GM20431 (cell line): ENCODE measurements around the gene VWF.
"Not testable (repeated sequence)": the region's sequence is repeated elsewhere in the genome, so short reads cannot be mapped to it uniquely, and the experiment has no call there.

Source experiments
- in situ Hi-C: fragments of 300-500 bp; cut with MseI, MboI; formaldehyde crosslinking; loops from one replicate; pipeline ENCODE4 v1.15.0; 2020; ENCODE audit warnings: low sequenced_read_pairs; ENCODE audit not compliant: unreplicated experiment

VWF gene

GRCh38 chr12:6018265-6018664 lies 106.2 kb downstream of the VWF start:
- in situ Hi-C loops: no loop called here

- in situ Hi-C loops: no loop called here
These were observed 107.7 kb downstream of the VWF start for GRCh38 chr12:6016756-6017155.

DNA sequence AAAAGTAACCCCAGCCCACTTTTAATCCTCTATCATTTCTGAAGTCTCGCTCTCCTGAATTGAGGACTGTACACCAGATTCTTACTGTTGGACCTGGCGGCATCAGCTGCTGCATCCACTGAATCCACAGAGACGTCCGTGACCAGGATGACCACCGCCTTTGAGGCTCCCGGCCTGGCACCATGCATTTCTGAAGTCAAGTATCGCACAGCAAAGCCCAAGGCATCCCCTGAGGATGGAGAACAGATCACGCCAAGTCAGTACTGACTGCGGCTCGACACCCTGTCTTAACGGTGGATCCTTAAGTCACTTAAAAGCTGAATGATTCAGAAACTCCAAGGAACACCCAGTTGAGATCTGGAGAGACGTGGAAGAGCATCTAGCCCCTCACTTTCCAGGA lies 108.5 kb downstream of the VWF start:
- in situ Hi-C loops: not testable (repeated sequence)

- in situ Hi-C loops: not testable (repeated sequence)
These were observed 109.2 kb downstream of the VWF start for GRCh38 chr12:6015271-6015670.

GRCh38 chr12:6010631-6011350 lies 113.7 kb downstream of the VWF start:
- in situ Hi-C loops: not testable (repeated sequence)

DNA sequence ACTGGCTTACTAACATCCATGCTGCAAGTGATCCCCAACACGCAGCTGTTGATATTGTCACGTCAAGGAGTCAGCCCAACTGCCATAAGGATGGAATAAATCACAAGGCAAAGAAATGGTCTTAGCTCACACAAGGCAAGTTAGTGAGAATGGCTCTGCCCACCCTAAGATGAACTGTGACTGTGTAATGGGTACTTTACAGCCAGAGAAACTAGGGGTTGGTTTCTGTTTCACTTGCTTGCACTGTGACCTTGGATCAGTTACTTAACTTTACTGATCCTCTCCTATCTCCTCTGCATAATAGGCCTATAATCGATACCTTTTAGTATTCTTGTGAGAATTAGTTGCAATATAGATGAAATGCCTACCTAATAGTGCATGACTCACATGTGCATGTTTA lies 127.2 kb downstream of the VWF start:
- in situ Hi-C loops: no loop called here

DNA sequence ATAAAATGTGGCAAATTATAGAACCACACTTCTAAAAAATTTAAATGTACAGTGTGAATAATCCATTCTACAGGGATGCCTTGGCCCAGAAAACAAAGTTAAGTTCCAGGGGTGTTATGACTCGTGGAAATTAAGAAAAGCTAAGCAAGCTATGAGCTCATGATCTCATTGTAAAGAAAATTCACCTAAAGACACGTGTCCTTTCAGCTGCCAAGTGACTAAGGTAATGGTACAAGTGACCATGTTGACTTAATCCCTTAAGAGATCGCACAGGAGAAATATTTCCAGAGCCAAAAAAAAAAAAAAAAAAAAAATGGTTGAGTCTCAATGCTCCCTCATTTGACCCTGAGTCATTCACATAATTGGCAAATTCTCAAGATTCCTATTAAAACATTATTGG lies 128.0 kb downstream of the VWF start:
- in situ Hi-C loops: no loop called here

- in situ Hi-C loops: loop anchor here (10.0 kb wide), 1 partner anchor 55 kb away; no protein-coding TSS in a partner anchor
These were observed 134.8 kb downstream of the VWF start for GRCh38 chr12:5989621-5990020.

DNA sequence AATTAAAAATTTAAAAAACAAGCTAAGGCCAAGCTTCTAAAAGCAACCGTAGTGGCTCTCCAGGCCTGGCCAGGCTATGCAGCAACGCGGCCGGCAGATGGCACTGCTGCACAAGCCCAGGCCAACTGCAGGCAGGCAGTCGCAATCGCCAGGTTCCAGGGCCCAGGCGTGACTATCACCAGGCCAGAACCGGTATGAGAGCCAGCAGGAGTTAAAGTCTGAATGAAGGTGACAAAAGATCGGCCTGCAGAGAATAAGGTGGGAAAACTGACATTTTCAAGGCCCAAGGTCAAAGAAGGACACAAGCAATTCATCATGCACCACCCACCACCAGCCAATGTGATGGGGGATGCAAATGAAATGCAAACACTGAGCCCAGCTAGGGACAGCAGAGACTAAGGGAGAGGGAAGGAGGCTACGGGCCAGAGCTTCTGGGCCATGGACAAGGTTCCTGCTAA lies 135.8 kb downstream of the VWF start:
- in situ Hi-C loops: loop anchor here (10.0 kb wide), 1 partner anchor 56 kb away; no protein-coding TSS in a partner anchor

- in situ Hi-C loops: loop anchor here (10.0 kb wide), 1 partner anchor 57 kb away; no protein-coding TSS in a partner anchor
These were observed 136.4 kb downstream of the VWF start for GRCh38 chr12:5988088-5988487.

DNA sequence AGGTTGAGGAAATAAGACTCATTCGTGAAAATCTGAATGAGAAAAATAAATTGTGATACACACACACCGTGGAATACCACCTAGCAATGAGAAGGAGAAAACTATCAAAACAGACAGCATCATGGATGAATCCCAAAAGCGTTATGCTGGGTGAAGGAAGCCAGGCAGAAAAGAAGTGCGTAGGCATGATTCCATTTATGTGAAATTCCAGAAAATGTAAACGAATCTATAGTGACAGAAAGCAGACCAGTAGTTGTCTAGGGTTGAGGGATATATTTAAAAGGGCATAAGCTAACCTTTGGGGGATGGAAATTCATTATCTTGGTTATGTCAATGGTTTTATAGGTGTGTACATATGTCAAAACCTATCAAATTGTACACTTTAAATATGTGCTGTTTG lies 136.9 kb downstream of the VWF start:
- in situ Hi-C loops: loop anchor here (10.0 kb wide), 1 partner anchor 57 kb away; no protein-coding TSS in a partner anchor

GRCh38 chr12:5985471-5985870 lies 139.0 kb downstream of the VWF start:
- in situ Hi-C loops: loop anchor here (10.0 kb wide), 1 partner anchor 59 kb away; no protein-coding TSS in a partner anchor

DNA sequence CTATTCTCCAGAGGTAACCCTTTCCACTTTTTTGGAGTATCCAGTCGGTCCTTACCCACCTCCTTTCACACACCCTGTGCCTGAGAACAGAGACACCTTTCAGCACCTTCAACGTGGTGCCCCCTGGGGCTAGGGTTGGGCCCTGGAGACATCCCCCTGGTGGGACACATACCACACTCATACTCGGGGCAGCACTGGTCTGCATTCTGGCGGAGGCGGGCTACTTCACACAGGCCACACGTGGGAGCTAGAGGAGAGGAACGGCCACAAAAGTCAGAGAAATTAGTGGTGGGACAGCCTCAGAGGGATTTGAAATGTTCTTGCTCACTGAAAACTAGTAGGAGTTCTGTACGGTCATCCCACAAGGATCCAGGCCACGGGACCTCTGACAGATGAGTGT lies 139.6 kb downstream of the VWF start:
- in situ Hi-C loops: loop anchor here (10.0 kb wide), 1 partner anchor 60 kb away; no protein-coding TSS in a partner anchor

DNA sequence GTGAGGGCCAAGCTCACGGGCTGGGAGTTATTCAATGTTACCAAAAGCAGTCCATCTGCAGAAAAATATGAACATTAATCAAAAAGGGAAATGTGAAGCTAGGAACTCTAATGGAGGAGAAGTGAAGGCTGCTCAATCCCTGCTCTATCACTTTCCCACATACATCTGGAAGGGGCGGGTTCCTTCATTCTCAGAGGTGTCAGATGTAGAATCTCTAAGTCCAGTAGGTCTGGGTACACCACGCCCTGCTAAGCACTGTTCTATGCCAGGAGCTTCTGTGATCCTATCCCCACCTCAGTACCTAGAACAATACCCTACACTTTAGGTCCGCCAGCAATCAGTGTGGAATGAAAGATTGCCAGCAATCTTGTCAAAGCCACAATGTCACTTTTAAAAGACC lies 142.4 kb downstream of the VWF start:
- in situ Hi-C loops: loop anchor here (10.0 kb wide), 1 partner anchor 63 kb away; no protein-coding TSS in a partner anchor

DNA sequence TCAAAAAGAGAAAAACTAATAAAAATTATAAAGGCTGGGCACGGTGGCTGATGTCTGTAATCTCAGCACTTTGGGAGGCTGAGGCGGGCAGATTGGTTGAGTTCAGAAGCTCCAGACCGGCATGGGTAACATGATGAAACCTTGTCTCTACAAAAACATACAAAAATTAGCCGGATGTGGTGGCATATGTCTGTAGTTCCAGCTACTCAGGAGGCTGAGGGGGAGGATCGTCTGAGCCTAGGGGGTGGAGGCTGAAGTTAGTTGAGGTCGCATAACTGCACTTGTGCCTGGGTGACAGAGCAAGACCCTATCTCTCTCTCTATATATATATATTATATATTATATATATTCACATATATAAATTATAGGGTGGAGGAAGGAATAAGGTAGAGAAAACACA lies 146.9 kb downstream of the VWF start:
- in situ Hi-C loops: no loop called here

DNA sequence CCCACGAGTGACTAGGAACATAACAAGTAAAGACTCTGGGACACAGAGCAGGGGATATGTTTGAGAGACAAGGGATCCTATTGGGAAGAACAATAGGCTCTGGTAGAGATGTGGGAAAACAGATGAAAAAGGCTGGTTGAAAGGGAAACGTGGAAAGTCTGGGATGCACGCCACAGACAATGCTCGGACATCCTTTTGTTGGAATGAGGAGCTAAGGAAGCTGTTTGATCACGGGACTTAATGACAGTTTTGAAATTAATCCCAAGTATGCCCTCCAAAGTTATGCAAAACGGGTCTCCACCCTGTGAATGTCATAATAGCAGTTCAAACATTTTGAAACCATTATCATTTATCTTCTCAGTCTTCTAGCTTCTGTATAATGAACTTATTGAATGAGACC lies 147.8 kb downstream of the VWF start:
- in situ Hi-C loops: no loop called here

DNA sequence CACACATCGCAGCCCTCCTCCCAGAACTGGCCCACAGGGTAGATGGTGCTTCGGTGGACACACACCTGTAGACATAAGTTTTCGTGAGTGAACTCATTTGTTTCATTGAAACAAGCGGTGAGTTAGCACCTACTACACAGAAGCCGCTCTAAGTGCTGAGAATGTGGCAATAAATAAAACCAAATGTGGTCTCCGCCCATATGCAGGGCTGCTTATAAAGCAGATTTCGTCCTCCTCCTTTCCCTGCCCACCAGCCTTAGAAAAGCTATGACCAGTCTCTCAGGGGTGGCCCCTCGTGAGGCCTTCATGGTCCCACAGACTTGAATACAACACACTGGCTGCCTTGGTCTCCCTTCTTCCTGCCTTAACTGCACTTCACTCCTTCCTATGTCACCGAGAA lies 148.3 kb downstream of the VWF start:
- in situ Hi-C loops: no loop called here

DNA sequence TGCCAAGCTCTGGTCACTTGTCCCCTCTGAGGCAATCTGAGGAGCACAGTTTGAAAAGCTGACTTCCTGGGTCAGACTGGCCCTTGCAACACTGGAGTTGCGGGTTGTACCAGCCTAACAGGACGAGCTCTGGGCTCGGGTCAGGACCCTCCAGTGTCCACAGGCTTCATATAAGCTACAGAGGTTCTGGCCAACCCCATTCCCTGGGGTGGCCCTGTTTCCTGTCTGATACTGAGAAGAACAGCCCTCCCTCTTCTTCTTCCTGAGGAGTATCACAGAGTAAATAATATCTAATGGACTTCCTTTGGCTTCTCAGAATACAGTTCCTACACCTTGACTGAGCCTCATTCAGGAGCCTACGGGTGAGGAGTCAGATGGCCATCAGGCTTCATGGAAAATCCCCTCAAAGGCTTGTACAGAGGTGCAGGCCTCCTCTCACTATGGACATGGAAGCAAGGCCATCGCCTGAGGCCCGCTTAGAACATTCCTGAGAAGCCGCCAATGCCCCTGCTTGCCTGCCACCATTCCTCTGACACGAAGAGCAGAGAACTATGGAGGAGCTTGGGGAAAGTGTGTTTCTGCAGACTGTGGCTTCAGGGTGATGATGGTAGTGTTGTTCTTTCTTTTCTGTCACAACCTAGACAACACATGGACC lies 150.9 kb downstream of the VWF start:
- in situ Hi-C loops: no loop called here

DNA sequence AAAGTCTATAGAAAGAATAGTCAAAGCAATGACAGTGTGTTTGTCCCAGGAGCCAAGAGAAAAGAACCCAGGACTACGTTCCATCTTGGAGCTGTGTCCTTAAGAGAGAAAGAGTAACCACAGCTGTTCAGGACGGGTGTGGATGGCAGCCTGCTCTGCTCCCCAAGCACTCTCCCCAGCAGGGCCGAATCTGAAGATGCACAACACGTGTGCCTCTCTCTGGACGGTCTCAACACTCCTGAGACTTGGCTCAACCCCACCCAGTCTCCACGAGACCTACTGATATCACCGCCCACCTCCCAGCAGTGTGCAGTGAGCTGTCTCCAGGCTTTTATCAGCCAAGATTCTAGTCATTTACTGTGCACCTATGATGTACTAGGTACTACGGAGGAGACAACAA lies 152.1 kb downstream of the VWF start:
- in situ Hi-C loops: no loop called here

DNA sequence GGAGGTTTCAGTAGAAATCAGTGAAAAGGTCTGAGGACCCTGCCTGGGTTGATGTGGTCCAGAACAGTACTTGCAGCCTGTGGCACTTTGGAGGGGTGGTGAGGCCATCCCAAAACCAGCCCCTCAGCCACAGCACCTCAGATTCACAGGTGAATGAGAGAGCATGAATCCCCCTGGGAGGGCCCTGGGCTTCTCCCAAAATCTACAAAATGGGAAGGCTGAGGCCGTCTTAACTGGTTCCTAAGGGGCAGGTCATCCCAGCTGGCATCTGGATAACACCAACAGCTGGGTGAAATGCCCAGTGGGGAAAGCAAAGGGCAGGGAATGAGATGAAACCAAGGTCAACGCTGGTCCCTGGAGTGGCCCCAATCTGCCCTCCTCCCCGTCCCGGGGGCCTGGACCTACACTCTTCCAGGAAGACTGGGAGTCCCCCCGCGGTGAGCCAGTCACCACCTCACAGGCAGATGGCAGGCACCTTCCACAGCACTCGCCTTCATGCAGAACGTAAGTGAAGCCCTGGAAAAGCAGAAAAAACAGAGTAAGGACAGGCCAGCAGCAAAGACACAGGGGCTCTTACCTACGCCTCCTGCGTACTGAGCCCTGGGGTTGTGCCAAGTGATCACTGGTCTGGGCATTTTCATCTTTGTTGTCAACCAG lies 153.1 kb downstream of the VWF start:
- in situ Hi-C loops: no loop called here
